HG02642 (cell line): Measurements from ENCODE around the gene RNU6-1.

Experiments
- ATAC-seq: cut with Tn5 transposase; IDR thresholded peaks from one replicate; pipeline ENCODE4 v1.9.1; 2021; ENCODE audit warnings: mild to moderate bottlenecking; ENCODE audit not compliant: unreplicated experiment, poor library complexity

Gene RNU6-1

GRCh38 chr15:67834581-67835296 lies 5.1 kb downstream of the RNU6-1 start:
- ATAC-seq = no peak

GRCh38 chr15:67833710-67834511 lies 5.9 kb downstream of the RNU6-1 start:
- ATAC-seq = no peak

- no peak for ATAC-seq
Measured at GRCh38 chr15:67832897-67833709, 6.7 kb downstream of the RNU6-1 start.

GRCh38 chr15:67832031-67832551 lies 7.8 kb downstream of the RNU6-1 start:
- no peak for ATAC-seq

- ATAC-seq = no peak
Measured at GRCh38 chr15:67831363-67831762, 8.5 kb downstream of the RNU6-1 start.

GRCh38 chr15:67829647-67830504 lies 10.0 kb downstream of the RNU6-1 start:
- ATAC-seq = no peak

GRCh38 chr15:67828969-67829646 lies 10.7 kb downstream of the RNU6-1 start:
- no peak for ATAC-seq

GRCh38 chr15:67828278-67828968 lies 11.4 kb downstream of the RNU6-1 start:
- ATAC-seq = no peak

- ATAC-seq = no peak
Measured at GRCh38 chr15:67827562-67828277, 12.1 kb downstream of the RNU6-1 start.

GRCh38 chr15:67826717-67827561 lies 12.9 kb downstream of the RNU6-1 start:
- ATAC-seq = no peak

- no peak for ATAC-seq
Measured at GRCh38 chr15:67825881-67826716, 13.7 kb downstream of the RNU6-1 start.

- ATAC-seq = no peak
Measured at GRCh38 chr15:67824976-67825880, 14.6 kb downstream of the RNU6-1 start, which contains the start of gene SKOR1. TSS of gene SKOR1 (plus strand) at chr15:67825509. CDS start at chr15:67825603, 94 bp downstream.

- no peak for ATAC-seq
Measured at GRCh38 chr15:67824197-67824968, 15.5 kb downstream of the RNU6-1 start.
